ENCODE data around the gene JAKMIP1.

Gene JAKMIP1

GRCh38 chr4:6201580-6202091 lies 1.3 kb upstream of the JAKMIP1 start:
- no peak for DNase-seq (ENCODE audit: low spot score)

- DNase-seq (ENCODE audit: low spot score) = no peak
These were observed 593 bp upstream of the JAKMIP1 start for GRCh38 chr4:6200922-6201362.

GRCh38 chr4:6199422-6199921 lies 877 bp downstream of the JAKMIP1 start:
- peak; percentile 39 for DNase-seq (ENCODE audit: low spot score)

GRCh38 chr4:6198768-6199421 lies 1.5 kb downstream of the JAKMIP1 start:
- DNase-seq (ENCODE audit: low spot score) = peak; percentile 65

- no peak for DNase-seq (ENCODE audit: low spot score)
These were observed 2.1 kb downstream of the JAKMIP1 start for GRCh38 chr4:6198278-6198677.

- no peak for DNase-seq (ENCODE audit: low spot score)
These were observed 2.7 kb downstream of the JAKMIP1 start for GRCh38 chr4:6197433-6198174.

GRCh38 chr4:6196871-6197270 lies 3.5 kb downstream of the JAKMIP1 start:
- no peak for DNase-seq (ENCODE audit: low spot score)

GRCh38 chr4:6196324-6196723 lies 4.0 kb downstream of the JAKMIP1 start:
- no peak for DNase-seq (ENCODE audit: low spot score)

- no peak for DNase-seq (ENCODE audit: low spot score)
These were observed 4.6 kb downstream of the JAKMIP1 start for GRCh38 chr4:6195602-6196319.

- DNase-seq (ENCODE audit: low spot score) = no peak
These were observed 5.7 kb downstream of the JAKMIP1 start for GRCh38 chr4:6194458-6195195.

GRCh38 chr4:6193399-6193798 lies 7.0 kb downstream of the JAKMIP1 start:
- no peak for DNase-seq (ENCODE audit: low spot score)

GRCh38 chr4:6192245-6192644 lies 8.1 kb downstream of the JAKMIP1 start:
- no peak for DNase-seq (ENCODE audit: low spot score)

GRCh38 chr4:6191448-6192130 lies 8.8 kb downstream of the JAKMIP1 start:
- no peak for DNase-seq (ENCODE audit: low spot score)

- no peak for DNase-seq (ENCODE audit: low spot score)
These were observed 9.9 kb downstream of the JAKMIP1 start for GRCh38 chr4:6190486-6190885.

GRCh38 chr4:6189511-6189910 lies 10.8 kb downstream of the JAKMIP1 start:
- DNase-seq (ENCODE audit: low spot score) = no peak

GRCh38 chr4:6188687-6189305 lies 11.6 kb downstream of the JAKMIP1 start:
- DNase-seq (ENCODE audit: low spot score) = no peak

GRCh38 chr4:6184169-6184568 lies 16.2 kb downstream of the JAKMIP1 start:
- no peak for DNase-seq (ENCODE audit: low spot score)

- no peak for DNase-seq (ENCODE audit: low spot score)
These were observed 16.6 kb downstream of the JAKMIP1 start for GRCh38 chr4:6183740-6184139.

GRCh38 chr4:6182376-6183280 lies 17.7 kb downstream of the JAKMIP1 start:
- no peak for DNase-seq (ENCODE audit: low spot score)

Measured in iPS-NIHi11 (cell line).